ENCODE data around the gene MYO9A.

The MYO9A gene

GRCh38 chr15:72155635-72156616, 38.0 kb upstream of the MYO9A start:
- H3K36me3 ChIP-seq (ENCODE audit: control insufficient read depth in 2 of 2, insufficient read depth in 2 of 2, low read length in 2 of 2), result no peaks in the 10 kb centered on the region
- H3K9ac ChIP-seq (ENCODE audit: low read depth in 1 of 2, low read length in 2 of 2), result peak overlapping the region; percentile 72 to 75
- no peaks in the 10 kb centered on the region for H3K27me3 ChIP-seq (ENCODE audit: control insufficient read depth in 2 of 2, insufficient read depth in 2 of 2, low read length in 2 of 2)
- peaks cover 13 to 17% of the 10 kb centered on the region in 2 donors for H3K4me1 ChIP-seq (ENCODE audit: control insufficient read depth in 2 of 2, insufficient read depth in 2 of 2, low read length in 2 of 2)
- H3K9me3 ChIP-seq (ENCODE audit: control insufficient read depth in 2 of 2, low read length in 2 of 2), result no peaks in the 10 kb centered on the region
- peak overlapping the region; percentile 76 for H3K4me3 ChIP-seq (ENCODE audit: low read length in 2 of 2)
- H3K27ac ChIP-seq (ENCODE audit: low read depth in 2 of 2, low read length in 2 of 2), result peak overlapping the region; percentile 76 to 78

GRCh38 chr15:72155003-72155621, 37.2 kb upstream of the MYO9A start:
- H3K4me1 ChIP-seq (ENCODE audit: control insufficient read depth in 2 of 2, insufficient read depth in 2 of 2, low read length in 2 of 2), result peaks cover 13 to 17% of the 10 kb centered on the region in 2 donors
- no peaks in the 10 kb centered on the region for H3K9me3 ChIP-seq (ENCODE audit: control insufficient read depth in 2 of 2, low read length in 2 of 2)
- peak overlapping the region; percentile 76 for H3K4me3 ChIP-seq (ENCODE audit: low read length in 2 of 2)
- H3K9ac ChIP-seq (ENCODE audit: low read depth in 1 of 2, low read length in 2 of 2), result peak overlapping the region; percentile 72 to 75
- H3K36me3 ChIP-seq (ENCODE audit: control insufficient read depth in 2 of 2, insufficient read depth in 2 of 2, low read length in 2 of 2), result no peaks in the 10 kb centered on the region
- H3K27me3 ChIP-seq (ENCODE audit: control insufficient read depth in 2 of 2, insufficient read depth in 2 of 2, low read length in 2 of 2), result no peaks in the 10 kb centered on the region
- peak overlapping the region; percentile 76 to 78 for H3K27ac ChIP-seq (ENCODE audit: low read depth in 2 of 2, low read length in 2 of 2)

- no peak overlapping the region for H3K9ac ChIP-seq (ENCODE audit: low read depth in 1 of 2, low read length in 2 of 2)
- H3K4me3 ChIP-seq (ENCODE audit: low read length in 2 of 2), result no peak overlapping the region
- no peaks in the 10 kb centered on the region for H3K9me3 ChIP-seq (ENCODE audit: control insufficient read depth in 2 of 2, low read length in 2 of 2)
- H3K4me1 ChIP-seq (ENCODE audit: control insufficient read depth in 2 of 2, insufficient read depth in 2 of 2, low read length in 2 of 2), result peaks cover 13 to 17% of the 10 kb centered on the region in 2 donors
- no peaks in the 10 kb centered on the region for H3K36me3 ChIP-seq (ENCODE audit: control insufficient read depth in 2 of 2, insufficient read depth in 2 of 2, low read length in 2 of 2)
- peak overlapping the region in 1 of 2 donors; percentile 78 for H3K27ac ChIP-seq (ENCODE audit: low read depth in 2 of 2, low read length in 2 of 2)
- H3K27me3 ChIP-seq (ENCODE audit: control insufficient read depth in 2 of 2, insufficient read depth in 2 of 2, low read length in 2 of 2), result no peaks in the 10 kb centered on the region
Observed at GRCh38 chr15:72154316-72154715, 36.4 kb upstream of the MYO9A start.

GRCh38 chr15:72153269-72154000, 35.5 kb upstream of the MYO9A start:
- no peak overlapping the region for H3K27ac ChIP-seq (ENCODE audit: low read depth in 2 of 2, low read length in 2 of 2)
- no peaks in the 10 kb centered on the region for H3K27me3 ChIP-seq (ENCODE audit: control insufficient read depth in 2 of 2, insufficient read depth in 2 of 2, low read length in 2 of 2)
- no peaks in the 10 kb centered on the region for H3K36me3 ChIP-seq (ENCODE audit: control insufficient read depth in 2 of 2, insufficient read depth in 2 of 2, low read length in 2 of 2)

GRCh38 chr15:72147418-72147817, 29.5 kb upstream of the MYO9A start:
- no peaks in the 10 kb centered on the region for H3K27me3 ChIP-seq (ENCODE audit: control insufficient read depth in 2 of 2, insufficient read depth in 2 of 2, low read length in 2 of 2)
- H3K9me3 ChIP-seq (ENCODE audit: control insufficient read depth in 2 of 2, low read length in 2 of 2), result no peaks in the 10 kb centered on the region
- H3K4me1 ChIP-seq (ENCODE audit: control insufficient read depth in 2 of 2, insufficient read depth in 2 of 2, low read length in 2 of 2), result no peaks in the 10 kb centered on the region
- no peak overlapping the region for H3K9ac ChIP-seq (ENCODE audit: low read depth in 1 of 2, low read length in 2 of 2)
- H3K4me3 ChIP-seq (ENCODE audit: low read length in 2 of 2), result no peak overlapping the region
- H3K27ac ChIP-seq (ENCODE audit: low read depth in 2 of 2, low read length in 2 of 2), result no peak overlapping the region
- H3K36me3 ChIP-seq (ENCODE audit: control insufficient read depth in 2 of 2, insufficient read depth in 2 of 2, low read length in 2 of 2), result no peaks in the 10 kb centered on the region

More at GRCh38 chr15:72153269-72154000, 35.5 kb upstream of the MYO9A start:
- no peaks in the 10 kb centered on the region for H3K9me3 ChIP-seq (ENCODE audit: control insufficient read depth in 2 of 2, low read length in 2 of 2)
- no peak overlapping the region for H3K4me3 ChIP-seq (ENCODE audit: low read length in 2 of 2)
- no peak overlapping the region for H3K9ac ChIP-seq (ENCODE audit: low read depth in 1 of 2, low read length in 2 of 2)
- peaks cover 13 to 17% of the 10 kb centered on the region in 2 donors for H3K4me1 ChIP-seq (ENCODE audit: control insufficient read depth in 2 of 2, insufficient read depth in 2 of 2, low read length in 2 of 2)

GRCh38 chr15:72146934-72147333, 29.0 kb upstream of the MYO9A start:
- H3K9ac ChIP-seq (ENCODE audit: low read depth in 1 of 2, low read length in 2 of 2), result no peak overlapping the region
- H3K4me3 ChIP-seq (ENCODE audit: low read length in 2 of 2), result no peak overlapping the region
- no peaks in the 10 kb centered on the region for H3K27me3 ChIP-seq (ENCODE audit: control insufficient read depth in 2 of 2, insufficient read depth in 2 of 2, low read length in 2 of 2)
- no peaks in the 10 kb centered on the region for H3K9me3 ChIP-seq (ENCODE audit: control insufficient read depth in 2 of 2, low read length in 2 of 2)
- peaks cover 0 to 4% of the 10 kb centered on the region in 2 donors for H3K4me1 ChIP-seq (ENCODE audit: control insufficient read depth in 2 of 2, insufficient read depth in 2 of 2, low read length in 2 of 2)
- H3K27ac ChIP-seq (ENCODE audit: low read depth in 2 of 2, low read length in 2 of 2), result no peak overlapping the region
- no peaks in the 10 kb centered on the region for H3K36me3 ChIP-seq (ENCODE audit: control insufficient read depth in 2 of 2, insufficient read depth in 2 of 2, low read length in 2 of 2)

GRCh38 chr15:72146221-72146620, 28.3 kb upstream of the MYO9A start:
- Histone ChIP-seq H3K27ac (ENCODE audit: low read depth in 2 of 2, low read length in 2 of 2) (no peak overlapping the region), H3K9me3 (ENCODE audit: control insufficient read depth in 2 of 2, low read length in 2 of 2) (no peaks in the 10 kb centered on the region), H3K4me3 (ENCODE audit: low read length in 2 of 2) (no peak overlapping the region), H3K4me1 (ENCODE audit: control insufficient read depth in 2 of 2, insufficient read depth in 2 of 2, low read length in 2 of 2) (peaks cover 4 to 7% of the 10 kb centered on the region in 2 donors), H3K9ac (ENCODE audit: low read depth in 1 of 2, low read length in 2 of 2) (no peak overlapping the region), H3K36me3 (ENCODE audit: control insufficient read depth in 2 of 2, insufficient read depth in 2 of 2, low read length in 2 of 2) (no peaks in the 10 kb centered on the region), H3K27me3 (ENCODE audit: control insufficient read depth in 2 of 2, insufficient read depth in 2 of 2, low read length in 2 of 2) (no peaks in the 10 kb centered on the region)

- no peak overlapping the region for H3K4me3 ChIP-seq (ENCODE audit: low read length in 2 of 2)
- H3K9ac ChIP-seq (ENCODE audit: low read depth in 1 of 2, low read length in 2 of 2), result no peak overlapping the region
- H3K27me3 ChIP-seq (ENCODE audit: control insufficient read depth in 2 of 2, insufficient read depth in 2 of 2, low read length in 2 of 2), result no peaks in the 10 kb centered on the region
- H3K36me3 ChIP-seq (ENCODE audit: control insufficient read depth in 2 of 2, insufficient read depth in 2 of 2, low read length in 2 of 2), result no peaks in the 10 kb centered on the region
- peaks cover 4 to 12% of the 10 kb centered on the region in 2 donors for H3K4me1 ChIP-seq (ENCODE audit: control insufficient read depth in 2 of 2, insufficient read depth in 2 of 2, low read length in 2 of 2)
- H3K27ac ChIP-seq (ENCODE audit: low read depth in 2 of 2, low read length in 2 of 2), result no peak overlapping the region
- no peaks in the 10 kb centered on the region for H3K9me3 ChIP-seq (ENCODE audit: control insufficient read depth in 2 of 2, low read length in 2 of 2)
Observed at GRCh38 chr15:72141171-72142084, 23.5 kb upstream of the MYO9A start.

- Histone ChIP-seq H3K4me3 (ENCODE audit: low read length in 2 of 2) (no peak overlapping the region), H3K4me1 (ENCODE audit: control insufficient read depth in 2 of 2, insufficient read depth in 2 of 2, low read length in 2 of 2) (peaks cover 4 to 12% of the 10 kb centered on the region in 2 donors), H3K9ac (ENCODE audit: low read depth in 1 of 2, low read length in 2 of 2) (no peak overlapping the region), H3K9me3 (ENCODE audit: control insufficient read depth in 2 of 2, low read length in 2 of 2) (no peaks in the 10 kb centered on the region), H3K27ac (ENCODE audit: low read depth in 2 of 2, low read length in 2 of 2) (no peak overlapping the region), H3K36me3 (ENCODE audit: control insufficient read depth in 2 of 2, insufficient read depth in 2 of 2, low read length in 2 of 2) (no peaks in the 10 kb centered on the region), H3K27me3 (ENCODE audit: control insufficient read depth in 2 of 2, insufficient read depth in 2 of 2, low read length in 2 of 2) (no peaks in the 10 kb centered on the region)
Observed at GRCh38 chr15:72140088-72140487, 22.1 kb upstream of the MYO9A start.
